ENCODE results near the gene MACROD2.

DNA sequence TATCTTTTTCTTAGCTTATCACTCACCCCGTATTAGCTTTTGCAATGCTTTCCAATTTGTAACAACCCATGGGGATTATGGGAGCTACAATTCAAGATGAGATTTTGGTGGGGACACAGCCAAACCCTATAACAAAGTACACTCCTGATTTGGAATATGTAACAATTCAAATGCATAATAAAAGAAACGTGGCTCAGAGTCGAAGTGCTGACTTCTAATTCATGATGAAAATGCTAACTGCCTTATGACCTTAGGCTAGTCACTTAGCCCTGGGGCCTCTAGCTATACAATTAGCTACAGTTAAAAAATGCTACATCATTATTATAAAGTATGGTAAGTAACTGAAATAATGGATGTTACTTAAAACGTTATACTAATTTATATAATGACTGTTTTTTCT lies 1297.1 kb downstream of the MACROD2 start:
- TF ChIP-seq POLR2A (IDR thresholded peaks at IDR 0.05), result no peak
- TF ChIP-seq CTCF (IDR thresholded peaks at IDR 0.05), result no peak
